Common myeloid progenitor, CD34-positive (primary cell): Measurements from ENCODE around the gene CHRNA7.
"Not testable (repeated sequence)": the region's sequence is repeated elsewhere in the genome, so short reads cannot be mapped to it uniquely, and the experiment has no call there.

ENCODE experiments used
- CTCF ChIA-PET: fragments of 350-600 bp; sonication (Branson Sonifier 250); formaldehyde crosslinking; loops from one replicate; lab custom pipeline; 2021; ENCODE audit warnings: antibody characterized with exemption; lab: Charles Lee
- POLR2A ChIA-PET: fragments of 350-600 bp; sonication (Branson Sonifier 250); formaldehyde crosslinking; loops from one replicate; lab custom pipeline; 2021; ENCODE audit warnings: antibody characterized with exemption; lab: Charles Lee
- DNase-seq, 3 donors: peaks; one replicate each; pipeline versions ENCODE4 v3.0.0 to v3.0.0-alpha.2; 2013
- H3K27ac ChIP-seq, 2 experiments: 1 replicate in 1 of 2; 2 replicates in 1 of 2; pipeline ENCODE4 v1.7.0; 2013; ENCODE audit warnings: inconsistent platforms in 2 of 2, low read length in 2 of 2, mild to moderate bottlenecking in 2 of 2, low read depth in 1 of 2, moderate library complexity in 1 of 2; ENCODE audit not compliant: severe bottlenecking in 2 of 2, insufficient read depth in 1 of 2, poor library complexity in 1 of 2
- H3K27me3 ChIP-seq, 5 experiments: replicated peaks in 2 of 5; 1 replicate in 3 of 5; 2 replicates in 2 of 5; pipeline versions ENCODE4 v1.6.1 to v1.7.0; 2013; ENCODE audit warnings: low read length in 4 of 5, mild to moderate bottlenecking in 2 of 5, moderate library complexity in 2 of 5, inconsistent platforms in 1 of 5; ENCODE audit not compliant: insufficient read depth in 5 of 5, control insufficient read depth in 4 of 5
- H3K36me3 ChIP-seq, 4 experiments: 1 replicate in 2 of 4; 2 replicates in 2 of 4; pipeline versions ENCODE4 v1.6.1 to v1.7.0; 2013; ENCODE audit warnings: low read length in 3 of 4, control low read depth in 1 of 4, mild to moderate bottlenecking in 1 of 4; ENCODE audit not compliant: control insufficient read depth in 4 of 4, insufficient read depth in 4 of 4
- H3K4me1 ChIP-seq, 4 experiments: 1 replicate in 3 of 4; 2 replicates in 1 of 4; pipeline versions ENCODE4 v1.6.1 to v1.7.1; 2013; ENCODE audit warnings: low read length in 3 of 4, mild to moderate bottlenecking in 3 of 4, control low read depth in 1 of 4, inconsistent platforms in 1 of 4, moderate library complexity in 1 of 4; ENCODE audit not compliant: control insufficient read depth in 4 of 4, insufficient read depth in 4 of 4; ENCODE audit errors: control extremely low read depth in 1 of 4
- H3K4me3 ChIP-seq, 7 experiments: 1 replicate in 4 of 7; 2 replicates in 3 of 7; pipeline versions ENCODE4 v1.5.1 to v1.7.0; 2013; ENCODE audit warnings: mild to moderate bottlenecking in 7 of 7, low read length in 6 of 7, moderate library complexity in 6 of 7, inconsistent platforms in 2 of 7, low read depth in 2 of 7, control low read depth in 1 of 7; ENCODE audit not compliant: insufficient read depth in 4 of 7, control insufficient read depth in 1 of 7; ENCODE audit errors: extremely low read depth in 1 of 7
- H3K9me3 ChIP-seq, 5 experiments: 1 replicate in 4 of 5; 2 replicates in 1 of 5; pipeline versions ENCODE4 v1.6.1 to v1.7.1; 2013; ENCODE audit warnings: low read length in 4 of 5, mild to moderate bottlenecking in 2 of 5, inconsistent platforms in 1 of 5, low read depth in 1 of 5, moderate library complexity in 1 of 5; ENCODE audit not compliant: control insufficient read depth in 4 of 5, insufficient read depth in 2 of 5; ENCODE audit errors: control extremely low read depth in 1 of 5
- WGBS: methylation state at CpG from one replicate; pipeline ENCODE4 v1.1.5; 2013; ENCODE audit not compliant: insufficient coverage; 5-methylcytosine and 5-hydroxymethylcytosine counted together

CHRNA7 gene

GRCh38 chr15:32165775-32166174, 135.5 kb downstream of the CHRNA7 start:
- CTCF ChIA-PET: not testable (repeated sequence)

GRCh38 chr15:32166270-32166669, 136.0 kb downstream of the CHRNA7 start:
- H3K4me3 ChIP-seq, H3K27ac ChIP-seq, H3K9me3 ChIP-seq, POLR2A ChIA-PET, DNase-seq, H3K36me3 ChIP-seq, CTCF ChIA-PET, H3K27me3 ChIP-seq, H3K4me1 ChIP-seq: not testable (repeated sequence)
- no CpG with 5 or more reads among the region's 4 CpGs for WGBS

More at GRCh38 chr15:32165775-32166174, 135.5 kb downstream of the CHRNA7 start:
- no CpG with 5 or more reads among the region's 5 CpGs for WGBS
- DNase-seq, H3K4me3 ChIP-seq, H3K36me3 ChIP-seq, H3K4me1 ChIP-seq, POLR2A ChIA-PET, H3K27me3 ChIP-seq, H3K27ac ChIP-seq, H3K9me3 ChIP-seq: not testable (repeated sequence)

GRCh38 chr15:32167913-32168312, 137.6 kb downstream of the CHRNA7 start:
- POLR2A ChIA-PET, H3K9me3 ChIP-seq: not testable (repeated sequence)
- no CpG with 5 or more reads among the region's 35 CpGs for WGBS

GRCh38 chr15:32180579-32180978, 150.3 kb downstream of the CHRNA7 start:
- no CpG with 5 or more reads among the region's 5 CpGs for WGBS
- POLR2A ChIA-PET, H3K36me3 ChIP-seq, CTCF ChIA-PET, H3K4me1 ChIP-seq, H3K4me3 ChIP-seq, H3K27me3 ChIP-seq, H3K27ac ChIP-seq, DNase-seq, H3K9me3 ChIP-seq: not testable (repeated sequence)

More at GRCh38 chr15:32167913-32168312, 137.6 kb downstream of the CHRNA7 start:
- H3K27me3 ChIP-seq, CTCF ChIA-PET, H3K4me1 ChIP-seq, DNase-seq, H3K4me3 ChIP-seq, H3K36me3 ChIP-seq, H3K27ac ChIP-seq: not testable (repeated sequence)

GRCh38 chr15:32193780-32194179, 163.5 kb downstream of the CHRNA7 start:
- H3K36me3 ChIP-seq, H3K27me3 ChIP-seq, H3K9me3 ChIP-seq, H3K4me3 ChIP-seq, CTCF ChIA-PET, POLR2A ChIA-PET, DNase-seq, H3K27ac ChIP-seq, H3K4me1 ChIP-seq: not testable (repeated sequence)
- no CpG with 5 or more reads among the region's 4 CpGs for WGBS

- DNase-seq, H3K27ac ChIP-seq, POLR2A ChIA-PET, H3K4me3 ChIP-seq, CTCF ChIA-PET, H3K9me3 ChIP-seq, H3K4me1 ChIP-seq, H3K27me3 ChIP-seq, H3K36me3 ChIP-seq: not testable (repeated sequence)
- no CpG with 5 or more reads among the region's 7 CpGs for WGBS
Observed at GRCh38 chr15:32196206-32196605, 165.9 kb downstream of the CHRNA7 start.

GRCh38 chr15:32198938-32199337, 168.6 kb downstream of the CHRNA7 start:
- DNase-seq, CTCF ChIA-PET, H3K27ac ChIP-seq, H3K9me3 ChIP-seq, H3K4me1 ChIP-seq, H3K4me3 ChIP-seq, POLR2A ChIA-PET, H3K36me3 ChIP-seq, H3K27me3 ChIP-seq: not testable (repeated sequence)
- WGBS: no CpG with 5 or more reads among the region's 5 CpGs
